NT2/D1 (cell line): ENCODE data around the gene WBP4.
A peak's percentile ranks its signal among the peaks of the same experiment; 100 is the strongest.
"Not testable (repeated sequence)": the region's sequence is repeated elsewhere in the genome, so short reads cannot be mapped to it uniquely, and the experiment has no call there.

ENCODE experiments used
- DNase-seq: peaks from one replicate; pipeline ENCODE4 v3.0.0-alpha.2; 2011; ENCODE audit warnings: low read depth, low spot score
- H3K27me3 ChIP-seq: 2 replicates; pipeline ENCODE4 v1.6.0; 2011; ENCODE audit warnings: mild to moderate bottlenecking; ENCODE audit not compliant: insufficient read length, insufficient read depth
- H3K36me3 ChIP-seq: 2 replicates; pipeline ENCODE4 v1.6.1; 2011; ENCODE audit warnings: mild to moderate bottlenecking, low read length, mixed read lengths; ENCODE audit not compliant: insufficient read depth, insufficient read length
- H3K4me1 ChIP-seq: 2 replicates; pipeline ENCODE4 v1.5.1; 2011; ENCODE audit not compliant: insufficient read depth, insufficient read length
- H3K4me3 ChIP-seq: 2 replicates; pipeline ENCODE4 v1.5.1; 2011; ENCODE audit warnings: low read depth; ENCODE audit not compliant: insufficient read length
- H3K9ac ChIP-seq: 2 replicates; pipeline ENCODE4 v1.6.0; 2011; ENCODE audit warnings: low read depth; ENCODE audit not compliant: insufficient read length
- H3K9me3 ChIP-seq: 2 replicates; pipeline ENCODE4 v1.5.1; 2011; ENCODE audit warnings: mild to moderate bottlenecking, low read length; ENCODE audit not compliant: insufficient read depth
- SUZ12 ChIP-seq: IDR thresholded peaks from 2 replicates; pipeline ENCODE4 v1.6.1; 2011; ENCODE audit not compliant: insufficient read length, insufficient read depth; ENCODE audit errors: extremely low read depth
- YY1 ChIP-seq: IDR thresholded peaks from 2 replicates; pipeline ENCODE4 v1.6.1; 2011; ENCODE audit not compliant: insufficient read length, insufficient read depth
- ZNF274 ChIP-seq: IDR thresholded peaks from 2 replicates; pipeline ENCODE4 v1.6.1; 2011; ENCODE audit warnings: mild to moderate bottlenecking, low read depth, low read length

The WBP4 gene

GRCh38 chr13:41130356-41130755, 69.0 kb downstream of the WBP4 start:
- no peaks in the 10 kb centered on the region for H3K9me3 ChIP-seq
- H3K4me1 ChIP-seq = no peaks in the 10 kb centered on the region
- peaks cover 21% of the 10 kb centered on the region for H3K36me3 ChIP-seq
- no peak for TF ChIP-seq YY1
- TF ChIP-seq SUZ12 = no peak
- TF ChIP-seq ZNF274 = no peak
- no peak for DNase-seq
- H3K27me3 ChIP-seq = no peaks in the 10 kb centered on the region
- no peak overlapping the region for H3K9ac ChIP-seq
- H3K4me3 ChIP-seq = no peak overlapping the region

GRCh38 chr13:41131189-41131588, 69.9 kb downstream of the WBP4 start:
- H3K36me3 ChIP-seq = peaks cover 21% of the 10 kb centered on the region
- not testable (repeated sequence) for H3K9ac ChIP-seq, H3K4me1 ChIP-seq, DNase-seq, H3K9me3 ChIP-seq, H3K4me3 ChIP-seq, H3K27me3 ChIP-seq

GRCh38 chr13:41131660-41132511, 70.6 kb downstream of the WBP4 start:
- H3K27me3 ChIP-seq, DNase-seq, H3K4me1 ChIP-seq, H3K9me3 ChIP-seq: not testable (repeated sequence)
- Histone ChIP-seq H3K9ac (peak overlapping the region; percentile 77), H3K4me3 (peak overlapping the region; percentile 72), H3K36me3 (peaks cover 21% of the 10 kb centered on the region)

- Histone ChIP-seq H3K4me1 (no peaks in the 10 kb centered on the region), H3K36me3 (peaks cover 18% of the 10 kb centered on the region), H3K4me3 (peak within 1 kb of the TSS; percentile 72), H3K27me3 (no peaks in the 10 kb centered on the region), H3K9ac (peak within 1 kb of the TSS; percentile 79), H3K9me3 (no peaks in the 10 kb centered on the region)
- TF ChIP-seq ZNF274 = no peak
- TF ChIP-seq SUZ12 = no peak
- no peak for TF ChIP-seq YY1
- DNase-seq = peak; percentile 92
These were observed 71.3 kb downstream of the WBP4 start, which contains the start of gene KBTBD6 for GRCh38 chr13:41132512-41133152. Gene KBTBD6 (minus strand): TSS chr13:41132802. CDS start chr13:41132511, 291 bp downstream.
